Upper lobe of right lung (tissue), 1 donor: ENCODE data around the gene KIAA0586. TPM values are rescaled to one million over a fixed set of nuclear protein-coding genes. Genes with fewer than 3 reads are reported as not detected.
A peak's percentile ranks its signal among the peaks of the same experiment; 100 is the strongest.

Source experiments
- ATAC-seq: fragments of 200-7000 bp; cut with Tn5 transposase; one replicate; pipeline ENCODE4 v1.9.1; 2020; ENCODE audit warnings: mild to moderate bottlenecking, moderate library complexity
- DNase-seq: peaks from one replicate; pipeline ENCODE4 v3.0.0-alpha.2; 2020
- H3K27ac ChIP-seq: fragments of 200-600 bp; one replicate; pipeline ENCODE4 v1.8.0; 2022
- H3K27me3 ChIP-seq: fragments of 200-600 bp; one replicate; pipeline ENCODE4 v1.8.0; 2022; ENCODE audit warnings: mild to moderate bottlenecking
- H3K36me3 ChIP-seq: fragments of 200-600 bp; one replicate; pipeline ENCODE4 v1.8.0; 2022
- H3K4me1 ChIP-seq: fragments of 200-600 bp; one replicate; pipeline ENCODE4 v1.8.0; 2022
- H3K4me3 ChIP-seq: fragments of 200-600 bp; one replicate; pipeline ENCODE4 v1.8.0; 2022; ENCODE audit warnings: mild to moderate bottlenecking
- H3K9me3 ChIP-seq: fragments of 200-600 bp; one replicate; pipeline ENCODE4 v1.8.0; 2022
- CTCF ChIP-seq: fragments of 200-600 bp; IDR thresholded peaks from one replicate; pipeline ENCODE4 v1.8.0; 2022; ENCODE audit warnings: antibody characterized with exemption
- intact Hi-C: fragments of 100-400 bp; cut with DNase I; formaldehyde crosslinking; loops from one replicate; pipeline ENCODE4 v1.11.0; 2022
- total RNA-seq: library from RNA; stranded (reverse); fragmentation: NEBNext Ultra II Directional; extraction: Animal tissue kit (Norgen Biotek cat#: 25700); gene quantifications from one replicate; pipeline ENCODE4 v1.2.1, GENCODE V29; 2021
- donor health status: DM: no; HTN: yes; CAD: no; lungs with severe emphysema.

Gene KIAA0586
- total RNA-seq, 1 donor from 2014 or later: 16.3 TPM

DNA sequence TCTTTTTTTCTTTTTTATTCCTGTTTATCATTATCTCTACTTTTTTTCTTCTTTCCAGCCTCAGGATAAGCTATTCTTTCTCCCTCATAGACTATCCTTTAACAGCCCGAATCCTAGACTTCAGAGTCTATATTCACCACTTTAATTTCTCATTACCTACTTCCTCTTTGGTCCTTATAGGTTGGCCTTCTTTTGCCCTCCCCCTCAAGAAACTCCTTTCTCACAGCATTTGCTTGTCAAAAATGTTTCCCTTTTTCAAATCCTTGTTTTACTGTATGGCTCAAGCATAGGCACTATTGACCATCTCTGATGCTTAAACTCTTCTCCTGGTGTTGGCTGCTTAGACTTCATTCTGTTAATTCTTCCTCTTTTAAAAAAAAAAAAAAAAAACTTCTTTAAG, 52.5 kb downstream of the KIAA0586 start:
- H3K36me3 ChIP-seq: peaks cover 23% of the 10 kb centered on the region
- peak; percentile 24 for ATAC-seq
- no peaks in the 10 kb centered on the region for H3K27me3 ChIP-seq
- DNase-seq: no peak
- no peak overlapping the region for H3K4me3 ChIP-seq
- H3K9me3 ChIP-seq: no peaks in the 10 kb centered on the region
- intact Hi-C loops: no loop called here
- TF ChIP-seq CTCF: no peak
- no peaks in the 10 kb centered on the region for H3K4me1 ChIP-seq
- no peak overlapping the region for H3K27ac ChIP-seq

DNA sequence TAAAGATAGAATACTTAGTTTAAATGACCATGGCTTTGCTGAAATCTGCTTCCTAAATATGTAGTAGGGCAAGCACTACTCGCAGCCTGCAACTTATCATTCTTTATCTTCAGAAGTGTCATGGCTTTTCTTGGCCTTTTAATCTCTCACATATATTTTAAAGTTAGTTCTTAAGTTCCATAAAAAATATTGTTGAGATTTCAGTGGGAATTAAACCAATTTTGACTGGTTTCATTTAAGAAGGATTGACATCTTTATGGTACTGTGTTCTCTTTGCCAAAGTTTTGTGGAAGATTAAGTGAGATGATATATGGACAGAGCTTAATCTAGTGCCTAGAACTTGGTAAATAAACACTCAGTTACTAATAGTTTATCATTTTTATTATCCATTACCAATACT, 56.7 kb downstream of the KIAA0586 start:
- Histone ChIP-seq H3K27me3 (no peaks in the 10 kb centered on the region), H3K4me1 (no peaks in the 10 kb centered on the region), H3K9me3 (no peaks in the 10 kb centered on the region), H3K36me3 (peaks cover 36% of the 10 kb centered on the region), H3K4me3 (no peak overlapping the region), H3K27ac (no peak overlapping the region)
- ATAC-seq (no peak), DNase-seq (no peak)
- TF ChIP-seq CTCF: no peak
- intact Hi-C loops: no loop called here

DNA sequence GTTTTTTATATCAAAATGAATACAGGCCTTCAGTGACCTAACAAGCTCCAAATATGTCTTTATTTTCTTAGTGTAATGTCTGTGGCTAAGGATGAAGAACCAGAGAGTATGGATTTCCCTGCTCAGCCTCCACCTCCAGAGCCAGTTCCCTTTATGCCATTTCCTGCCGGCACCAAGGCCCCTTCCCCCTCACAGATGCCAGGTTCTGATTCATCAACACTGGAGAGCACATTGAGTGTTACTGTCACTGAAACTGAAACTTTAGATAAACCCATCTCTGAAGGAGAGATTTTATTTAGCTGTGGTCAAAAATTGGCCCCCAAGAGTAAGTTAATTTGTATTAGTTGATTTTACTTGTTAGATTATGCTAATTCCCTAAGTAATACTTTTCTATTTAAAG, 61.0 kb downstream of the KIAA0586 start:
- no peaks in the 10 kb centered on the region for H3K4me1 ChIP-seq
- intact Hi-C loops: no loop called here
- peaks cover 65% of the 10 kb centered on the region for H3K36me3 ChIP-seq
- H3K9me3 ChIP-seq: no peaks in the 10 kb centered on the region
- no peak for TF ChIP-seq CTCF
- DNase-seq (no peak), ATAC-seq (no peak)
- H3K27ac ChIP-seq: no peak overlapping the region
- no peaks in the 10 kb centered on the region for H3K27me3 ChIP-seq
- H3K4me3 ChIP-seq: no peak overlapping the region

DNA sequence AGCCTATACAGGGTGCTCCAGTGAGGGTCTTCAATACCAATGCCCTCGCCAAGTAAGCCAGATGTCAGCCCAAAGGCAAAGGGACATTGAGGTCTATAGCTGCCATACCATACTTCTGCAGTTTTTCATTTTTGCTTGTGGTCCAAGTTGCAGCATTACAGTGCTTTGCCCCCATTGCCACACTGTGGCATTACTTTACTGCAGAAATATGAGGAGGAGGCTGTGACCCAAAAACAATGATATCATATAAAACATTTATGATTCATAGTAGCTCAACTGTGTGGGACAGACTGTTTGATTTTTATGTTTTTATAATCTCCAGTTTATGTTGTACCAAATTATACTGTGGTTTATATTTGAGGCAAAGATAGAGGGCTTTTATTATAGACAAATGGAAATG, 64.1 kb downstream of the KIAA0586 start:
- Histone ChIP-seq H3K4me3 (no peak overlapping the region), H3K36me3 (peaks cover 73% of the 10 kb centered on the region), H3K27me3 (no peaks in the 10 kb centered on the region), H3K27ac (no peak overlapping the region), H3K4me1 (no peaks in the 10 kb centered on the region), H3K9me3 (no peaks in the 10 kb centered on the region)
- DNase-seq (no peak), ATAC-seq (no peak)
- intact Hi-C loops: no loop called here
- no peak for TF ChIP-seq CTCF

DNA sequence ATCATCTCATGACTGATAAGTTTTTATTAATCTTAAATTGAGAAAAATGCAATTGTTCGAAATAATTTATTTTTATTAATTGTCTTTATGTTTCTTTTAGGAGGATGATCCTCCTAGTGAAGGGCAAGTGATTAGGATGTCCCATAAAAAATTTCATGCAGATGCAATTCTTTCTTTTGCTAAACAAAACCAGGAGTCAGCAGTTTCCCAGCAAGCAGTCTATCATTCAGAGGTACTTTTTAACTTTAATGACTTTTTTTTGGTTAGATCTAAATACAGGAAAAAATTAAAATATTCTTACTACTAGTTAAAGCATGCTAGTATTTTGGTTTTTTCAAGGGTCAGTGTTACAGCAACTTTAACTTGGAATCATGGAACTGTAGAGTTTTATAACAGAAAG, 64.5 kb downstream of the KIAA0586 start:
- Histone ChIP-seq H3K4me1 (no peaks in the 10 kb centered on the region), H3K27me3 (no peaks in the 10 kb centered on the region), H3K9me3 (no peaks in the 10 kb centered on the region), H3K36me3 (peaks cover 68% of the 10 kb centered on the region), H3K4me3 (no peak overlapping the region), H3K27ac (no peak overlapping the region)
- no peak for TF ChIP-seq CTCF
- no peak for DNase-seq
- ATAC-seq: no peak
- intact Hi-C loops: no loop called here

DNA sequence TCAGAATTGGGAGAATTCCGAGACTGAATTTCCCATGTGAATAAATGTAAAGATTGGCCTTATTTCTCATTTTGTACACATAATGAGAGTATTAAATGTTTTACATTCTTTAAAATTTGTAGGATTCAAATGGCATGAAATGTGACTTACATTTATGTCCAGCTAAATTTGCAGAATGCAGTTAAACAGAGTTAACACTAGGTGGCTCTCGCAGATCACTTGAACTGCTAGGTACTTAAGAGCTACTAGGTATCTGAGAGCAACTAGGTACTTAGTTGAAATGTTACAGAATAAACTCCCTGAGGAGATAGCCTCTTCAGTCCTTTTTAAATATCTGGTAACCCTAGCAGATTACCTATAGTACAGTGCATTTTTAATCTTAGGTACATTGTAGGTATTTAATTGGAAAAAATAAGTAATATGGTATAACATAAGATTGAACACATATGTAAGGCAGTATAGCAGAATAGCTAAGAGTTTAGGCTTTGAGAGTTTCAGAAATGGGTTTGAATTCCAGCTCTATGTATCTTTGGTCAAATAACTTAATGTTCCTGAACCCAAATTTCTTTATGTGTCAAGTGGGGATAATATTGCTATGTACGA, 73.8 kb downstream of the KIAA0586 start:
- TF ChIP-seq CTCF: peak; percentile 85
- H3K4me3 ChIP-seq: no peak overlapping the region
- no peak for DNase-seq
- no peak overlapping the region for H3K27ac ChIP-seq
- no peaks in the 10 kb centered on the region for H3K9me3 ChIP-seq
- peaks cover 33% of the 10 kb centered on the region for H3K36me3 ChIP-seq
- H3K27me3 ChIP-seq: no peaks in the 10 kb centered on the region
- intact Hi-C loops: loop anchor here (10.0 kb wide), 1 partner anchor 553 kb away; no protein-coding TSS in a partner anchor
- ATAC-seq: peak; percentile 87
- no peaks in the 10 kb centered on the region for H3K4me1 ChIP-seq
